GM13976 (cell line): Measurements from ENCODE around the gene MYADML2.
"Not testable (repeated sequence)": the region's sequence is repeated elsewhere in the genome, so short reads cannot be mapped to it uniquely, and the experiment has no call there.

Experiments used
- DNase-seq: peaks from one replicate; pipeline ENCODE4 v3.0.0; 2012; ENCODE audit warnings: low spot score
- in situ Hi-C: fragments of 300-500 bp; cut with MboI; formaldehyde crosslinking; loops from one replicate; pipeline ENCODE4 v1.12.0; 2022; ENCODE audit warnings: low sequenced_read_pairs, mixed read lengths, inconsistent platforms; ENCODE audit not compliant: unreplicated experiment
- TF ChIP-seq, protein P1 (sequence below): IDR thresholded peaks from 2 replicates; pipeline ENCODE4 v1.5.1; 2012; ENCODE audit warnings: borderline replicate concordance, mild to moderate bottlenecking; ENCODE audit not compliant: insufficient read depth; ENCODE audit errors: extremely low read depth, missing control alignments, control extremely low read depth

The MYADML2 gene

DNA sequence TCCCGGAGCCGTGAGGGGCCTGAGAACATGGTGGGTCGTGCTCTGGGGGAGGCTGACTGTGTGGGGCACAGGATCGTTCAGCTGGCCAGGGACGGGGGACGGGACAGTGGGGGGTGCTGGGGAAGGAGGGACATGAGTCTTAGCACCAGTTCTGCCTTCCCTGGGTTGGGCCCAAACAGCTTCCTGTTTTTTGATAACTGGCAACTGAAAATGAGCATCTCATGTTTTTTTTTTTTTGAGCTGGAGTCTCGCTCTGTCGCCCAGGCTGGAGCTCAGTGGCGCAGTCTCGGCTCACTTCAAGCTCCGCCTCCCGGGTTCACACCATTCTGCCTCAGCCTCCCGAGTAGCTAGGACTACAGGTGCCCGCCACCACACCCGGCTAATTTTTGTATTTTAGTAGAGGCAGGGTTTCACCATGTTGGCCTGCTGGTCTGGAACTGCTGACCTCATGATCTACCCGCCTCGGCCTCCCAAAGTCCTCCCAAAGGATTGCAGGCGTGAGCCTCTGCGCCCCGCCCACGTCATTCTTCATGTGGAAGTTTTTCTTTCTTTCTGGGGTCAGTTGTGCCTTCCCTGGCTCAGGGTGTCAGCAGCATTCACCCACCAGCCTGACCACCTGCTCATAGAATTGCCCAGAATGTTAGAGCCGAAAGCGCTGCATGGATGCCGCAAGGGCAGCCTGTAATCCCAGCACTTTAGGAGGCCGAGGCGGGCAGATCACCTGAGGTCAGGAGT lies 36.8 kb upstream of the MYADML2 start:
- DNase-seq = no peak
- TF ChIP-seq, protein P1, sequence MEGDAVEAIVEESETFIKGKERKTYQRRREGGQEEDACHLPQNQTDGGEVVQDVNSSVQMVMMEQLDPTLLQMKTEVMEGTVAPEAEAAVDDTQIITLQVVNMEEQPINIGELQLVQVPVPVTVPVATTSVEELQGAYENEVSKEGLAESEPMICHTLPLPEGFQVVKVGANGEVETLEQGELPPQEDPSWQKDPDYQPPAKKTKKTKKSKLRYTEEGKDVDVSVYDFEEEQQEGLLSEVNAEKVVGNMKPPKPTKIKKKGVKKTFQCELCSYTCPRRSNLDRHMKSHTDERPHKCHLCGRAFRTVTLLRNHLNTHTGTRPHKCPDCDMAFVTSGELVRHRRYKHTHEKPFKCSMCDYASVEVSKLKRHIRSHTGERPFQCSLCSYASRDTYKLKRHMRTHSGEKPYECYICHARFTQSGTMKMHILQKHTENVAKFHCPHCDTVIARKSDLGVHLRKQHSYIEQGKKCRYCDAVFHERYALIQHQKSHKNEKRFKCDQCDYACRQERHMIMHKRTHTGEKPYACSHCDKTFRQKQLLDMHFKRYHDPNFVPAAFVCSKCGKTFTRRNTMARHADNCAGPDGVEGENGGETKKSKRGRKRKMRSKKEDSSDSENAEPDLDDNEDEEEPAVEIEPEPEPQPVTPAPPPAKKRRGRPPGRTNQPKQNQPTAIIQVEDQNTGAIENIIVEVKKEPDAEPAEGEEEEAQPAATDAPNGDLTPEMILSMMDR = no peak
- in situ Hi-C loops = no loop called here

DNA sequence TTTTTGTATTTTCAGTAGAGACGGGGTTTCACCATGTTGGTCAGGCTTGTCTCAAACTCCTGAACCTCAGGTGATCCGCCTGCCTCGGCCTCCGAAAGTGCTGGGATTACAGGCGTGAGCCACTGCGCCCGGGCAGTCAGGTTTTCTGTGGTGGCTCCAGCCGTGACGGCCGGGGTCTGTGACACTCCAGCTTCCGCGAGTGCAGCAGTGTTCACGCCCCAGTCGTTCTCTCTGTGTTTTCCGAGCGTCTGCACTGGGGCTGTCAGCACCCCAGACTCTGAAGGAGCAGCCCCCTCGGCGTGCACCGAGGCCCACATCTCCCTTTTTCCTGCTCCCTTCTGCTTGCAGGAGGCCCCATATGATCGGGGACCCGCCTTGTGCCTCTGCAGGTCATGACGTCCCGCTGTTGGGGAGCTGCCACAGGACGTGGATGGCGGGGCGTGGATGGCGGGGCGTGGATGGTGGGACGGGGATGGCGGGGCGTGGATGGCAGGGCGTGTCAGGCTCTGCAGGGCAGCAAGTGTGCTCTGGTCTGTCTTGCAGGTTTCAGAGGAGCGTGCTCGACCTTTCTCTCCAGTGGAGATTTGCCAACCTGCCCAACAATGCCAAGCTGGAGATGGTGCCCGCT lies 36.1 kb upstream of the MYADML2 start:
- in situ Hi-C loops = no loop called here
- TF ChIP-seq, protein P1 = no peak
- no peak for DNase-seq

DNA sequence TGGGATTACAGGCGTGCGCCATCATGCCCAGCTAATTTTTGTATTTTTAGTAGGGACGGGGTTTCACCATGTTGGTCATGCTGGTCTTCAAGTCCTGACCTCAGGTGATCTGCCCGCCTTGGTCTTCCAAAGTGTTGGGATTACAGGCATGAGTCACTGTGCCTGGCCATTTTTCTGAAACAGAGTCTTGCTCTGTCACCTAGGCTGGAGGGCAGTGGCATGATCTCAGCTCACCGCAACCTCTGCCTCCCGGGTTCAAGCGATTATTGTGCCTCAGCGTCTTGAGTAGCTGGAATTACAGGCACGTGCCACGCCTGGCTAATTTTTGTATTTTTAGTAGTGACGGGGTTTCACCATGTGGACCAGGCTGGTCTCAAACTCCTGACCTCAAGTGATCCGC lies 34.5 kb upstream of the MYADML2 start:
- DNase-seq, in situ Hi-C loops: not testable (repeated sequence)

DNA sequence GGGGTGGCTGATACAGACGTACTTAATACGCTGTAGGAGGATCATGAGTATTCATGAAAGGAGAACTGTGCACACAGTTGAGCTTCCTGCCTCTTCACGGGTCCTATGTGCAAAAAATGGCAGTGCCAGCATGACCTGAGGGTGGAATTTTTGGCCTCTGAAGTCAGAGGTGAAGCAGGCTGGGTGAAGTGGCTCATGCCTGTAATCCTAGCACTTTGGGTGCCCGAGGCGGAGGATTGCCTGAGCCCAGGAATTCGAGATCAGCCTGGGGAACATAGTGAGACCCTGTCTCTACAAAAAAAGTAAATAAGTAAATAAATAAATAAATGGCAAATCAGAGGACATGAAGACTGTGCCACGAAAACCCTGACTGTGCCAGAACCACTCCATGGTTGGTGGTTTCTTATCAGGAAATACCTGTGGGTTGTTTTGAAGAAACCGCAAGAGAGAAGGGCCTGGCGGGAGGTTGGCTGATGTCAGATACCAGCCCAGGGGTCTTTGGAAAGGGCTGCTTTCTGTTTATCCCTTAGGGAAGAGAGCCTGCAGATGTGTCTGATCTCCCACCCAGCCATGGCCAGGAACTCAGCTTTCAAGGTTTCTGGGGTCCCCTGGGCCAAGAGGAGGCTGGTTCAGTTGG lies 33.8 kb upstream of the MYADML2 start:
- TF ChIP-seq, protein P1 = no peak
- in situ Hi-C loops = no loop called here
- DNase-seq = no peak

DNA sequence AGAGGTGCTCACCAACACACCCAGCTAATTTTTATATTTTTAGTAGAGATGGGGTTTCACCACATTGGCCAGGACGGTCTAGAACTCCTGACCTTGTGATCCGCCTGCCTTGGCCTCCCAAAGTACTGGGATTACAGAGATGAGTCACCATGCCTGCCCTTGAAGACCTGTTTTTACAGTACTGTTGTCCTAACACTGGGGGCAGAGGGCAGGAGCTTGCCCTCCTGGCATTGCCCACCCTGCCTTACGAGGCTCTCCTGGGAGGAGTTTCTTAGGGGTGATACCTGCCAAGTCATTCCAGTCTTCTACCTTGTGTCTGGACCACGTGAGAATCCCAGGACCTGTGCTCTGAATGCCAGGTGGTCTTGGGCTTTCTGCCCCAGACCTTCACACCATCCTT lies 33.1 kb upstream of the MYADML2 start:
- TF ChIP-seq, protein P1 = no peak
- DNase-seq = no peak
- in situ Hi-C loops = no loop called here

DNA sequence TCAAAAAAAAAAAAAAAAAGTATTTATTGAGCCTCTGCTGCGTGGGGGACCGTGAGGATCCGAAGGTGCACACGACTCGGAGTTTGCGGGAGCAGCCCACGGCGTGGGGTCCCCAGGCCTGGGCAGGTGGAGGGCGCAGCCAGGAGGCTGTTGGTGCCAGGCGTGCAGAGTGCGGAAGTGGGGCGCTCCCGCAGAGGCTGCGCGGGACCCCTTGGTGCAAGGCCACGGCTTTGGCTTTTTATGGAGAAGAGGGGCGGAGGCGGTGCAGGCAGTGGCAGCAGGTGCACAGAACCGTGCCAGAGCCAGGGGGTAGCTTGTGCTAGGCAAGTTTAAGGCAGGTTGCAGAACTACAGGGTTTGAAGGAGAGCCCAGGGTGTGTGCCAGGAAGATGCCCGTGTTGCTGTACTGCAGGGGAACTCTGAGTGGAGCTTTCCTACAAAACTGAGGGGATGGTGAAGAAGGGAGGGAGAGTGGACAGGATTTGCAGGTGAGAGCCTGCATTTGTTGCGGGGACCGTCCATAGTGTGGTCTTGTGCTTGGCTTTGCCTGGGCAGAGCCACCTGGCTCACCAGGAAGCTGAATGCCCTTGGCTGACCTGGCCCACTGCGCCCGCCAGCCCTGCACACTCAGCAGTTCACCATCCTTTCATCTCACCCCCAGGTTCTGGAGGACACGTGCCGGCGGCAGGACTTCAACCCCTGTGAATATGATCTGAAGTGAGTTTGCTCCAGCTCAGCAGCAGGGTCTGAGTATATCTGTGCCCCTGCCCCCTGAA lies 31.7 kb upstream of the MYADML2 start:
- in situ Hi-C loops = no loop called here
- DNase-seq = no peak
- TF ChIP-seq, protein P1 = no peak
